Fibroblast of mammary gland (primary cell): ENCODE measurements around the gene LUZP2.

Experiments used
- DNase-seq: peaks from one replicate; pipeline ENCODE4 v3.0.0-alpha.2; 2010; ENCODE audit warnings: low read depth
- H3K4me3 ChIP-seq: 2 replicates; pipeline ENCODE4 v1.5.1; 2011; ENCODE audit warnings: low read depth, mild to moderate bottlenecking, low read length, moderate library complexity; ENCODE audit not compliant: control insufficient read depth
- TF ChIP-seq, protein P1 (sequence below): conservative IDR thresholded peaks from 2 replicates; pipeline ENCODE4 v1.5.1; 2011; ENCODE audit warnings: low read depth, low read length, inconsistent platforms; ENCODE audit not compliant: control insufficient read depth, insufficient read depth

LUZP2 gene

DNA sequence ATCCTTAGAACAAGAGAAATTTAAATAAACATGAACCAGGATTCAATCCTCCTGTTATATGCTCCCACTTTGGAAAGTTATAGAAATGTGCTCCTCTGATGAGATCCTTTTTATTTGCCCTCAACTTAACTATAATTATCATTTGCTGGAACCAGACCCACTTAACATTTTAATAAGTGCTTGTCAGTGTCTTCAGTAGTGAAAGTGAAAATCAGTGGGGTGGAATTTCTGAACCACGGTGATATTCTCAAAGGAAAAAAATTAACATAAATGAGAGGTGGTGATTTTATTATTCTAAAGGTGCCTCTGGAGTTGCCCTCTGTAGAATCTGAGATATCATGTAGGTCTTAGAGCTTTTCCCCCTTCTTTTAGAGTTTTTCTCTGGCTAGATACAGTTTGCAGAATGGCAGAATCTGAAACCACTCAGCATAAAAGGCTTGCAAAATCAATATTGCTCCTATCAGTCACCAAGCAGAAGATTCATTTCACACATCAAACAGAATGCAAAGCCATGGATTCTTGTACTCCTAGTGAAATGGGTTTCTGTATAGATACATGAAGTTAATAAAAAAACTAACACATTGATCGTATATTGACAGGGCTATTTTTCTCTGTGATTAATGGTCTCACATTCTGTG is 213.2 kb downstream of the LUZP2 start:
- DNase-seq, result no peak
- TF ChIP-seq, protein P1, sequence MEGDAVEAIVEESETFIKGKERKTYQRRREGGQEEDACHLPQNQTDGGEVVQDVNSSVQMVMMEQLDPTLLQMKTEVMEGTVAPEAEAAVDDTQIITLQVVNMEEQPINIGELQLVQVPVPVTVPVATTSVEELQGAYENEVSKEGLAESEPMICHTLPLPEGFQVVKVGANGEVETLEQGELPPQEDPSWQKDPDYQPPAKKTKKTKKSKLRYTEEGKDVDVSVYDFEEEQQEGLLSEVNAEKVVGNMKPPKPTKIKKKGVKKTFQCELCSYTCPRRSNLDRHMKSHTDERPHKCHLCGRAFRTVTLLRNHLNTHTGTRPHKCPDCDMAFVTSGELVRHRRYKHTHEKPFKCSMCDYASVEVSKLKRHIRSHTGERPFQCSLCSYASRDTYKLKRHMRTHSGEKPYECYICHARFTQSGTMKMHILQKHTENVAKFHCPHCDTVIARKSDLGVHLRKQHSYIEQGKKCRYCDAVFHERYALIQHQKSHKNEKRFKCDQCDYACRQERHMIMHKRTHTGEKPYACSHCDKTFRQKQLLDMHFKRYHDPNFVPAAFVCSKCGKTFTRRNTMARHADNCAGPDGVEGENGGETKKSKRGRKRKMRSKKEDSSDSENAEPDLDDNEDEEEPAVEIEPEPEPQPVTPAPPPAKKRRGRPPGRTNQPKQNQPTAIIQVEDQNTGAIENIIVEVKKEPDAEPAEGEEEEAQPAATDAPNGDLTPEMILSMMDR, result no peak
- no peak overlapping the region for H3K4me3 ChIP-seq

DNA sequence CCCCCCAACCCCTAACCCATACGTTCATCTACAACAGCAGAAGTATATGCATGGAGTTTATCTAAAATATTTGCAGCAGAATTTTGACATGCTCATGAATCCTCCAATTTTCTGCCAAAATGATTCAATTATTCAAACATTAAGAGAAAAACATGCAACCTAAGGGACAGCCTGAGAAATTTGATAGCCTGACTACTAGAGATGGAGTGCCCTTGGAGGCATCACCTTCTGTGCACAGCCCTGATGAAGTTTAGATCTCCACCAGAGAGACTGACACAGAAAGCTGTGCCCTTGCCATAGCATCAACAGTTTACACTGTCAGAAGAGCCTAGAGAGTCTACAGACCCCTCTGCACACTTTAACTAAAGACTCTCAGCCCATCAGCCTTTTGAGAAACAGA is 217.7 kb downstream of the LUZP2 start:
- TF ChIP-seq, protein P1, result no peak
- no peak for DNase-seq
- no peak overlapping the region for H3K4me3 ChIP-seq

DNA sequence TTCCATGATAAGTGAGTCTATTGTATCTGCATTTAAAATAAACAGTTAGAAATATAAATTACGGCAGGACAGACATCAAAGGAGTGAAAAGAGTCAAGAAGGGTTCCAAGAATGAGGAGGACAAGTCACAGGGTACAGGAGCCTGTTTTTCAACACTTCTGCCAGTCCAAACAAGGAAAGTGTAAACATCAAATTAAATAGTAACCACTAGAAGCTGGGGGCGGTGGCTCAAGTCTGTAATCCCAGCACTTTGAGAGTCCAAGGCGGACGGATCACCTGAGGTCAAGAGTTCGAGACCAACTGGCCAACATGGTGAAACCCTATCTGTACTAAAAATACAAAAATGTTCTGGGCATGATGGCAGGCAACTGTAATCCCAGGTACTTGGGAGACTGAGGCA is 219.6 kb downstream of the LUZP2 start:
- H3K4me3 ChIP-seq, result no peak overlapping the region
- no peak for DNase-seq
- TF ChIP-seq, protein P1, result no peak

DNA sequence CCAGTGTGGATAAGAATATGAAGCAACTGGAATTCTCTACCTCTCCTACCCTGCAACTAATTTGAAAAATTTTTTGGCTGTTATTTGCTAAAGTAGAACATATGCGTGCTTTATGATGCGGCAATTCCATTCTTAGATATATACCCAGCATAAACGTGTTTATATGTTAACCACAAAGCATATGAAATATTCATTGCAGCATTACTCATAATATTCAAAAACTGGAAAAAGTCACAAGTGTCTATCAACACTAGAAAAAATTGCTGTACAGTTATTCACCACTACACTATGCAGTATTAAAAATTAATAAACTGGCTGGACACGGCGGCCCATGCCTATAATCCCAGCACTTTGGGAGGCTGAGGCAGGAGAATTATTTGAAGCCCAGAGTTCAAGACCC is 226.4 kb downstream of the LUZP2 start:
- DNase-seq, result no peak
- H3K4me3 ChIP-seq, result no peak overlapping the region
- TF ChIP-seq, protein P1, result no peak

DNA sequence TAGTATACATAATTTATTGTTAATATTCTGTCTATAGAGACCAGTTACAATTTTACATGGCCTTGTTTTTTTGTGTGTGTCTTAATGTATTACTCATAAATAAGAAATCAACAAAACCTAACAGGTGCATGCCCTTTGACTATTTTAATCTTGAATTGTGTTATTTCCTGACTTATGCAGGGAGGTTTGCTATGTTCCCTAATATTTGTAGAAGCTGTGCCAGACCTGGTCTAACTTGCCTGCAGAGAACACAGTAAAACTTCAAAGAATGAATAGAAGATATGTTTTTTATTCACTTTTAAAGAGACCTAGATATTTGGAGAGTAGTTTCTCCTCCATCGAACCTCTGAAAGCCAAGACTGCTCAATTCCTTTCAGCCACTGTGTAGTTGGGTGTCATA is 234.7 kb downstream of the LUZP2 start:
- no peak overlapping the region for H3K4me3 ChIP-seq
- TF ChIP-seq, protein P1, result no peak
- DNase-seq, result no peak

DNA sequence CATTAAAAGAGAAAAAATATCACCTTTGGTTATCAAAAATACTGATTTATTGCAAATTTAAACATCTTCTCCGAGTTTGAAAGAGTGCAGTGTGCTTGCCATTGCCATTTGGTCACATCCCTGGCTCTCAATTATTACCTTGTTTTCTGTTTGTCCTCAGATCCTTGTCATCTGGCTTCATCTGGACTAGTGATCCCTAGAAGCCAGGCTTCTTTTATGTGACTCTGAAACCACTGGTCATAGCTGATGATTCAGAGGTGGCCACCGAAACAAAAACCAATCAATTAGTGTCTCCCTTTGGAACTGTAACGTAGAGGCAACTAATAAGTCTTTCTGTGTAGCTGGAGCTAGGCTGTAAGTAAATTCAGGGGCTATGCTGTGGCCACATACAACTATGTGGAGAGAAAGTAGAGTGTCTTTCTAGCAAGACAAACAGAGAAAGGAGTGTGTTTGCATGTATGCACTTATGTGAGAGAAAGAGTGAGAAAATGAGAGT is 237.9 kb downstream of the LUZP2 start:
- no peak overlapping the region for H3K4me3 ChIP-seq
- DNase-seq, result no peak
- TF ChIP-seq, protein P1, result no peak
